ENCODE measurements around the gene DLGAP1.

DLGAP1 gene

GRCh38 chr18:4256766-4257417 is 198.2 kb downstream of the DLGAP1 start:
- Histone ChIP-seq H3K23ac (ENCODE audit: low read length) (no peak overlapping the region), H3K4ac (ENCODE audit: low read depth, low read length) (no peak overlapping the region), H3K56ac (ENCODE audit: low read length) (no peak overlapping the region), H3K27me3 (ENCODE audit: insufficient read depth, low read length, poor library complexity) (no peaks in the 10 kb centered on the region), H4K5ac (ENCODE audit: low read length) (no peak overlapping the region), H2AK5ac (ENCODE audit: low read length) (no peak overlapping the region), H3K4me2 (ENCODE audit: low read length) (no peak overlapping the region), H2BK15ac (replicated peaks; ENCODE audit: low read depth) (no peak overlapping the region), H4K8ac (ENCODE audit: low read depth, low read length) (no peak overlapping the region), H3K9ac (ENCODE audit: low read length) (no peak overlapping the region), H3K4me3 (ENCODE audit: low read length) (no peak overlapping the region), H3K79me1 (ENCODE audit: low read length) (no peaks in the 10 kb centered on the region), H3K18ac (ENCODE audit: low read length) (no peak overlapping the region), H2BK120ac (ENCODE audit: low read depth, low read length) (no peak overlapping the region), H2BK5ac (ENCODE audit: low read length) (no peak overlapping the region), H3K4me1 (ENCODE audit: control insufficient read depth, low read depth, low read length) (peaks cover 1% of the 10 kb centered on the region), H3K79me2 (ENCODE audit: control insufficient read depth, insufficient read depth, low read length) (no peaks in the 10 kb centered on the region), H3K36me3 (ENCODE audit: control insufficient read depth, insufficient read depth, low read length) (no peaks in the 10 kb centered on the region), H3K27ac (ENCODE audit: low read depth, low read length) (no peak overlapping the region)
- DNase-seq, result no peak
- whole genome bisulfite sequencing (ENCODE audit: extremely low coverage, insufficient coverage, low lambda C conversion rate), result no CpG with 5 or more reads among the region's 7 CpGs

- no peak overlapping the region for H3K18ac ChIP-seq (ENCODE audit: low read length)
- no peaks in the 10 kb centered on the region for H3K79me1 ChIP-seq (ENCODE audit: low read length)
- H3K56ac ChIP-seq (ENCODE audit: low read length), result no peak overlapping the region
- no peak overlapping the region for H3K23ac ChIP-seq (ENCODE audit: low read length)
- no peaks in the 10 kb centered on the region for H3K79me2 ChIP-seq (ENCODE audit: control insufficient read depth, insufficient read depth, low read length)
- H3K36me3 ChIP-seq (ENCODE audit: control insufficient read depth, insufficient read depth, low read length), result no peaks in the 10 kb centered on the region
- no peak overlapping the region for H2BK15ac ChIP-seq (replicated peaks; ENCODE audit: low read depth)
- peak; percentile 25 for DNase-seq
- WGBS (ENCODE audit: extremely low coverage, insufficient coverage, low lambda C conversion rate), result no CpG with 5 or more reads among the region's 7 CpGs
- no peak overlapping the region for H3K4ac ChIP-seq (ENCODE audit: low read depth, low read length)
- H3K9ac ChIP-seq (ENCODE audit: low read length), result no peak overlapping the region
- H3K27me3 ChIP-seq (ENCODE audit: insufficient read depth, low read length, poor library complexity), result no peaks in the 10 kb centered on the region
- H4K5ac ChIP-seq (ENCODE audit: low read length), result no peak overlapping the region
- H3K4me3 ChIP-seq (ENCODE audit: low read length), result no peak overlapping the region
- H2BK120ac ChIP-seq (ENCODE audit: low read depth, low read length), result no peak overlapping the region
- peaks cover 1% of the 10 kb centered on the region for H3K4me1 ChIP-seq (ENCODE audit: control insufficient read depth, low read depth, low read length)
- no peak overlapping the region for H3K4me2 ChIP-seq (ENCODE audit: low read length)
- no peak overlapping the region for H2BK5ac ChIP-seq (ENCODE audit: low read length)
- H2AK5ac ChIP-seq (ENCODE audit: low read length), result no peak overlapping the region
- H3K27ac ChIP-seq (ENCODE audit: low read depth, low read length), result no peak overlapping the region
- H4K8ac ChIP-seq (ENCODE audit: low read depth, low read length), result no peak overlapping the region
Observed at GRCh38 chr18:4254840-4255239, 200.3 kb downstream of the DLGAP1 start.

GRCh38 chr18:4252829-4253228 is 202.3 kb downstream of the DLGAP1 start:
- H3K4me2 ChIP-seq (ENCODE audit: low read length), result no peak overlapping the region
- H4K8ac ChIP-seq (ENCODE audit: low read depth, low read length), result no peak overlapping the region
- no peaks in the 10 kb centered on the region for H3K27me3 ChIP-seq (ENCODE audit: insufficient read depth, low read length, poor library complexity)
- no peaks in the 10 kb centered on the region for H3K79me1 ChIP-seq (ENCODE audit: low read length)
- no CpG with 5 or more reads among the region's 4 CpGs for WGBS (ENCODE audit: extremely low coverage, insufficient coverage, low lambda C conversion rate)
- no peaks in the 10 kb centered on the region for H3K36me3 ChIP-seq (ENCODE audit: control insufficient read depth, insufficient read depth, low read length)
- H3K9ac ChIP-seq (ENCODE audit: low read length), result no peak overlapping the region
- DNase-seq, result peak; percentile 66
- H3K4me1 ChIP-seq (ENCODE audit: control insufficient read depth, low read depth, low read length), result peaks cover 1% of the 10 kb centered on the region
- H3K27ac ChIP-seq (ENCODE audit: low read depth, low read length), result no peak overlapping the region
- no peak overlapping the region for H3K23ac ChIP-seq (ENCODE audit: low read length)
- H3K4ac ChIP-seq (ENCODE audit: low read depth, low read length), result no peak overlapping the region
- H2BK5ac ChIP-seq (ENCODE audit: low read length), result no peak overlapping the region
- no peak overlapping the region for H2BK120ac ChIP-seq (ENCODE audit: low read depth, low read length)
- no peak overlapping the region for H3K4me3 ChIP-seq (ENCODE audit: low read length)
- no peak overlapping the region for H2BK15ac ChIP-seq (replicated peaks; ENCODE audit: low read depth)
- no peak overlapping the region for H4K5ac ChIP-seq (ENCODE audit: low read length)
- no peak overlapping the region for H2AK5ac ChIP-seq (ENCODE audit: low read length)
- no peaks in the 10 kb centered on the region for H3K79me2 ChIP-seq (ENCODE audit: control insufficient read depth, insufficient read depth, low read length)
- H3K56ac ChIP-seq (ENCODE audit: low read length), result no peak overlapping the region
- H3K18ac ChIP-seq (ENCODE audit: low read length), result no peak overlapping the region

- no peak overlapping the region for H2BK5ac ChIP-seq (ENCODE audit: low read length)
- H3K27ac ChIP-seq (ENCODE audit: low read depth, low read length), result no peak overlapping the region
- H4K5ac ChIP-seq (ENCODE audit: low read length), result no peak overlapping the region
- H3K56ac ChIP-seq (ENCODE audit: low read length), result no peak overlapping the region
- H3K18ac ChIP-seq (ENCODE audit: low read length), result no peak overlapping the region
- no peaks in the 10 kb centered on the region for H3K36me3 ChIP-seq (ENCODE audit: control insufficient read depth, insufficient read depth, low read length)
- H3K27me3 ChIP-seq (ENCODE audit: insufficient read depth, low read length, poor library complexity), result no peaks in the 10 kb centered on the region
- H4K8ac ChIP-seq (ENCODE audit: low read depth, low read length), result no peak overlapping the region
- no peak overlapping the region for H2BK15ac ChIP-seq (replicated peaks; ENCODE audit: low read depth)
- no peak for DNase-seq
- H2AK5ac ChIP-seq (ENCODE audit: low read length), result no peak overlapping the region
- H3K79me1 ChIP-seq (ENCODE audit: low read length), result no peaks in the 10 kb centered on the region
- no peak overlapping the region for H3K23ac ChIP-seq (ENCODE audit: low read length)
- H2BK120ac ChIP-seq (ENCODE audit: low read depth, low read length), result no peak overlapping the region
- H3K4me2 ChIP-seq (ENCODE audit: low read length), result no peak overlapping the region
- whole genome bisulfite sequencing (ENCODE audit: extremely low coverage, insufficient coverage, low lambda C conversion rate), result no CpG with 5 or more reads among the region's 3 CpGs
- H3K9ac ChIP-seq (ENCODE audit: low read length), result no peak overlapping the region
- no peak overlapping the region for H3K4me3 ChIP-seq (ENCODE audit: low read length)
- peaks cover 1% of the 10 kb centered on the region for H3K4me1 ChIP-seq (ENCODE audit: control insufficient read depth, low read depth, low read length)
- H3K4ac ChIP-seq (ENCODE audit: low read depth, low read length), result no peak overlapping the region
- no peaks in the 10 kb centered on the region for H3K79me2 ChIP-seq (ENCODE audit: control insufficient read depth, insufficient read depth, low read length)
Observed at GRCh38 chr18:4251873-4252272, 203.2 kb downstream of the DLGAP1 start.

GRCh38 chr18:4251206-4251605 is 203.9 kb downstream of the DLGAP1 start:
- peaks cover 1% of the 10 kb centered on the region for H3K4me1 ChIP-seq (ENCODE audit: control insufficient read depth, low read depth, low read length)
- no peaks in the 10 kb centered on the region for H3K79me1 ChIP-seq (ENCODE audit: low read length)
- H3K79me2 ChIP-seq (ENCODE audit: control insufficient read depth, insufficient read depth, low read length), result no peaks in the 10 kb centered on the region
- no peaks in the 10 kb centered on the region for H3K36me3 ChIP-seq (ENCODE audit: control insufficient read depth, insufficient read depth, low read length)
- H3K4ac ChIP-seq (ENCODE audit: low read depth, low read length), result no peak overlapping the region
- no peak overlapping the region for H3K23ac ChIP-seq (ENCODE audit: low read length)
- no peak overlapping the region for H3K4me2 ChIP-seq (ENCODE audit: low read length)
- H2BK120ac ChIP-seq (ENCODE audit: low read depth, low read length), result no peak overlapping the region
- H3K56ac ChIP-seq (ENCODE audit: low read length), result no peak overlapping the region
- no peak overlapping the region for H3K4me3 ChIP-seq (ENCODE audit: low read length)
- H2BK5ac ChIP-seq (ENCODE audit: low read length), result no peak overlapping the region
- no peak overlapping the region for H2AK5ac ChIP-seq (ENCODE audit: low read length)
- DNase-seq, result no peak
- no peak overlapping the region for H3K9ac ChIP-seq (ENCODE audit: low read length)
- no peak overlapping the region for H4K5ac ChIP-seq (ENCODE audit: low read length)
- no peak overlapping the region for H3K27ac ChIP-seq (ENCODE audit: low read depth, low read length)
- H3K27me3 ChIP-seq (ENCODE audit: insufficient read depth, low read length, poor library complexity), result no peaks in the 10 kb centered on the region
- H2BK15ac ChIP-seq (replicated peaks; ENCODE audit: low read depth), result no peak overlapping the region
- H3K18ac ChIP-seq (ENCODE audit: low read length), result no peak overlapping the region
- no CpG with 5 or more reads among the region's 2 CpGs for WGBS (ENCODE audit: extremely low coverage, insufficient coverage, low lambda C conversion rate)
- no peak overlapping the region for H4K8ac ChIP-seq (ENCODE audit: low read depth, low read length)

- Histone ChIP-seq H3K4me3 (ENCODE audit: low read length) (no peak overlapping the region), H3K79me1 (ENCODE audit: low read length) (no peaks in the 10 kb centered on the region), H3K79me2 (ENCODE audit: control insufficient read depth, insufficient read depth, low read length) (no peaks in the 10 kb centered on the region), H3K56ac (ENCODE audit: low read length) (no peak overlapping the region), H3K36me3 (ENCODE audit: control insufficient read depth, insufficient read depth, low read length) (no peaks in the 10 kb centered on the region), H3K18ac (ENCODE audit: low read length) (no peak overlapping the region), H3K4me1 (ENCODE audit: control insufficient read depth, low read depth, low read length) (peaks cover 1% of the 10 kb centered on the region), H3K4ac (ENCODE audit: low read depth, low read length) (no peak overlapping the region), H2AK5ac (ENCODE audit: low read length) (no peak overlapping the region), H3K4me2 (ENCODE audit: low read length) (no peak overlapping the region), H4K8ac (ENCODE audit: low read depth, low read length) (no peak overlapping the region), H3K9ac (ENCODE audit: low read length) (no peak overlapping the region), H2BK15ac (replicated peaks; ENCODE audit: low read depth) (no peak overlapping the region), H3K23ac (ENCODE audit: low read length) (no peak overlapping the region), H3K27ac (ENCODE audit: low read depth, low read length) (no peak overlapping the region), H2BK5ac (ENCODE audit: low read length) (no peak overlapping the region), H3K27me3 (ENCODE audit: insufficient read depth, low read length, poor library complexity) (no peaks in the 10 kb centered on the region), H2BK120ac (ENCODE audit: low read depth, low read length) (no peak overlapping the region), H4K5ac (ENCODE audit: low read length) (no peak overlapping the region)
- no CpG with 5 or more reads among the region's 2 CpGs for WGBS (ENCODE audit: extremely low coverage, insufficient coverage, low lambda C conversion rate)
- DNase-seq, result no peak
Observed at GRCh38 chr18:4250141-4250540, 205.0 kb downstream of the DLGAP1 start.
